Stimulated activated CD4-positive, alpha-beta T cell treated with anti-CD3 and anti-CD28 coated beads, TNF-alpha, amount 100 ng/mL, for 4 hours (primary cell): ENCODE results near the gene ARHGAP45.

Experiments
- DNase-seq, 3 experiments: peaks; one replicate each; pipeline ENCODE4 v3.0.0-alpha.2; 2020; ENCODE audit warnings: low read depth in 3 of 3

Gene ARHGAP45

GRCh38 chr19:1132552-1133383 is 65.8 kb downstream of the ARHGAP45 start:
- peak in 2 of 3 experiments; percentile 12 to 26 for DNase-seq

GRCh38 chr19:1133471-1133929 is 66.5 kb downstream of the ARHGAP45 start:
- peak; percentile 42 to 72 (median 59) for DNase-seq

- DNase-seq = no peak
Measured at GRCh38 chr19:1134431-1134830, 67.5 kb downstream of the ARHGAP45 start.

- DNase-seq = no peak
Measured at GRCh38 chr19:1135454-1135853, 68.5 kb downstream of the ARHGAP45 start.

GRCh38 chr19:1136201-1136600 is 69.2 kb downstream of the ARHGAP45 start:
- DNase-seq = no peak
